ENCODE measurements around the gene NPC1L1. TPM values are rescaled to one million over a fixed set of nuclear protein-coding genes. Genes with fewer than 3 reads are reported as not detected.

The NPC1L1 gene
- total RNA-seq, 1 experiment from 2014 or later, result 0.15 TPM

DNA sequence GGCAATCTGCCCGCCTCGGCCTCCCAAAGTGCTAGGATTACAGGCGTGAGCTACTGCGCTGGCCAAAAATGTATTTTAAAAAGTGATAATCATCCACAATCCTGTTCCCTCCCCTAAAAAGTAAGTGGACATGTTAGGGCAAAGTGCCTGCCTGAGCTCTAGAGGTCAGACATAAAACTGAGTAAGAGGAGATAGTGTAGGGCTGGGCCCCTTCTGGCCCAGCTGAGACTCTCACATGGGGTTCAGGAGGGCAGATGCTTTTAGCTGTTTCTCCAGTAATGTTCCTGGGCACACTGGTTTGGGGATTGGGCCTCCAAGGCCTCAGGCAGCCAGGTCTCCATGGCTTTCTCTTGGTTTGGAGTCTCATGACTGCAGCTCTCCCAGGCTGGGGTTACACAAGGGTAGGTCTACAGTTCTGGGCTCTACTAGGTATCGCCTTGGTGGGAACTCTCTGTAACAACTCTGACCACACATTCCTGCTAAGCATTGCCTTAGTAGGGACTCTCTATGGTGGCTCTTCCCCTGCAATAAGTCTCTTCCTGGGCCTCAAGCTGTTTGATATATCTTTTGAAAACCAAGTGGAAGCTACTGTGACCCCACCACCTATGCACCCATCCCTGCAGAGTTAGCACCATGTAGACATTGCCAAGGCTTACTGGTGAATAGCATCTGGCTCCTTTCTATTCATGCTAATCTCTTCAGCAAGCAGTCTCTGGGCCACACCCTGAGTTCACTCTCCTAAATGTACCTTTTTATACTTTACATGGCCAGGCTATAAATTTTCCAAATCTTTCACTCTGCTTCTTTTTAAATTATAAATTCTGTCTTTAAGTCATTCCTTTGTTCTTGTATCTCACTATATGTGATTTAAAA lies 43.7 kb downstream of the NPC1L1 start:
- H3K36me3 Mint-ChIP-seq, result no peaks in the 10 kb centered on the region
- H3K27ac Mint-ChIP-seq, result no peak overlapping the region
- no peaks in the 10 kb centered on the region for H3K4me1 Mint-ChIP-seq
- peak; percentile 73 for ATAC-seq
- no peak for DNase-seq (ENCODE audit: low spot score)
- no peaks in the 10 kb centered on the region for H3K9me3 Mint-ChIP-seq
- H3K4me3 Mint-ChIP-seq, result no peak overlapping the region
- peaks cover 5% of the 10 kb centered on the region for H3K27me3 Mint-ChIP-seq (ENCODE audit: low read depth)
- POLR2A ChIA-PET, result interaction anchor here (0.6 kb wide), 1 partner anchor 10 kb away, joined by 6 read pairs; no protein-coding TSS in a partner anchor
- CTCF ChIA-PET, result interaction anchor here (0.6 to 1.6 kb wide), 4 partner anchors 20 to 68 kb away, joined by 3 to 5 read pairs (median 3); no protein-coding TSS in a partner anchor
- no peak for TF ChIP-seq CREB1 (CRISPR knock-in tag; IDR thresholded peaks at IDR 0.05)
- no peak for TF ChIP-seq CREM (CRISPR knock-in tag; IDR thresholded peaks at IDR 0.05)
- TF ChIP-seq, protein P1, sequence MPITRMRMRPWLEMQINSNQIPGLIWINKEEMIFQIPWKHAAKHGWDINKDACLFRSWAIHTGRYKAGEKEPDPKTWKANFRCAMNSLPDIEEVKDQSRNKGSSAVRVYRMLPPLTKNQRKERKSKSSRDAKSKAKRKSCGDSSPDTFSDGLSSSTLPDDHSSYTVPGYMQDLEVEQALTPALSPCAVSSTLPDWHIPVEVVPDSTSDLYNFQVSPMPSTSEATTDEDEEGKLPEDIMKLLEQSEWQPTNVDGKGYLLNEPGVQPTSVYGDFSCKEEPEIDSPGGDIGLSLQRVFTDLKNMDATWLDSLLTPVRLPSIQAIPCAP (CRISPR knock-in tag; IDR thresholded peaks at IDR 0.05), result no peak
- no peak for TF ChIP-seq TEAD1 (CRISPR knock-in tag; IDR thresholded peaks at IDR 0.05)
- no peak for TF ChIP-seq GABPB1 (CRISPR knock-in tag; IDR thresholded peaks at IDR 0.05)
- no peak for TF ChIP-seq ZNF219 (CRISPR knock-in tag; IDR thresholded peaks at IDR 0.05; ENCODE audit: borderline replicate concordance)
- TF ChIP-seq KAT7 (CRISPR knock-in tag; IDR thresholded peaks at IDR 0.05; ENCODE audit: borderline replicate concordance), result no peak
- TF ChIP-seq AFF4 (CRISPR knock-in tag; IDR thresholded peaks at IDR 0.05; ENCODE audit: borderline replicate concordance), result no peak
- no peak for TF ChIP-seq OVOL2 (CRISPR knock-in tag; IDR thresholded peaks at IDR 0.05; ENCODE audit: borderline replicate concordance)
- no peak for TF ChIP-seq NFE2L1 (CRISPR knock-in tag; IDR thresholded peaks at IDR 0.05)
- TF ChIP-seq RORB (CRISPR knock-in tag; IDR thresholded peaks at IDR 0.05), result no peak
- no peak for TF ChIP-seq ARID4B (CRISPR knock-in tag; IDR thresholded peaks at IDR 0.05; ENCODE audit: borderline replicate concordance)
- TF ChIP-seq ZNF532 (CRISPR knock-in tag; IDR thresholded peaks at IDR 0.05; ENCODE audit: borderline replicate concordance), result no peak
- TF ChIP-seq, protein P2, sequence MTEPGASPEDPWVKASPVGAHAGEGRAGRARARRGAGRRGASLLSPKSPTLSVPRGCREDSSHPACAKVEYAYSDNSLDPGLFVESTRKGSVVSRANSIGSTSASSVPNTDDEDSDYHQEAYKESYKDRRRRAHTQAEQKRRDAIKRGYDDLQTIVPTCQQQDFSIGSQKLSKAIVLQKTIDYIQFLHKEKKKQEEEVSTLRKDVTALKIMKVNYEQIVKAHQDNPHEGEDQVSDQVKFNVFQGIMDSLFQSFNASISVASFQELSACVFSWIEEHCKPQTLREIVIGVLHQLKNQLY (CRISPR knock-in tag; IDR thresholded peaks at IDR 0.05), result no peak
- TF ChIP-seq ZSCAN18 (CRISPR knock-in tag; IDR thresholded peaks at IDR 0.05), result no peak
- TF ChIP-seq ATF3 (CRISPR knock-in tag; conservative IDR thresholded peaks at IDR 0.05), result no peak
- TF ChIP-seq, protein P3, sequence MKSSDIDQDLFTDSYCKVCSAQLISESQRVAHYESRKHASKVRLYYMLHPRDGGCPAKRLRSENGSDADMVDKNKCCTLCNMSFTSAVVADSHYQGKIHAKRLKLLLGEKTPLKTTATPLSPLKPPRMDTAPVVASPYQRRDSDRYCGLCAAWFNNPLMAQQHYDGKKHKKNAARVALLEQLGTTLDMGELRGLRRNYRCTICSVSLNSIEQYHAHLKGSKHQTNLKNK (CRISPR knock-in tag; IDR thresholded peaks at IDR 0.05), result no peak
- no peak for TF ChIP-seq ZNF232 (CRISPR knock-in tag; IDR thresholded peaks at IDR 0.05)
- no peak for TF ChIP-seq ZNF317 (CRISPR knock-in tag; IDR thresholded peaks at IDR 0.05; ENCODE audit: borderline replicate concordance, low read depth)
